ENCODE measurements around the gene PRKAR2B.

DNA sequence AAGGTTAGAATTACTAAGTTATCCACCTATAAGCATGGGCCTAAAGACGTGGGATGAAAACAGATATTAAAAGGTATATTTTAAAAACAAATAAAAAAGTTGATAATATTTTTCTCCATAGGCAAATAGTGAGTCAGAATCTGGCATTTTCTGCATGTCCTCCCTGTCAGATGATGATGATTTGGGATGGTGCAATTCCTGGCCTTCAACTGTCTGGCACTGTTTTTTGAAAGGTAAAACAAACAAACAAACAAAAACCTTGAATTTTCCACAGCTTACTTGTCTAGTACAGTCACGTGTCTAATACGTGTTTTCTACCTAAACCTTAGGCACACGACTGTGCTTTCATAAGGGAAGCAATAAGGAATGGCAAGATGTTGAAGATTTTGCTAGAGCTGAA lies 141.7 kb downstream of the PRKAR2B start:
- TF ChIP-seq EZH2 (IDR thresholded peaks at IDR 0.05; ENCODE audit: insufficient read depth, poor library complexity, severe bottlenecking) (no peak), EZH2phosphoT487 (IDR thresholded peaks at IDR 0.05; ENCODE audit: insufficient read depth, low read depth) (no peak)

All from GM23248 (cell line).